Measurements from ENCODE around the gene CUEDC1. TPM values are rescaled to one million over a fixed set of nuclear protein-coding genes. Genes with fewer than 3 reads are reported as not detected.

The CUEDC1 gene
- total and polyA plus RNA-seq, 2 of the 13 experiments (the other 11 are each of a cell fraction or from before 2014, with no cell fraction given) = 7.4 to 12.9 TPM

- no peak for TF ChIP-seq SOX6 (IDR thresholded peaks at IDR 0.05)
- TF ChIP-seq SOX6 (CRISPR knock-in tag; IDR thresholded peaks at IDR 0.05) = 0 out of 2 replicates have a peak, but pooled peaks have one; percentile 17
- TF ChIP-seq ZNF766 (CRISPR knock-in tag; IDR thresholded peaks at IDR 0.05; ENCODE audit: borderline replicate concordance) = no peak
- TF ChIP-seq HDAC2 (CRISPR knock-in tag; IDR thresholded peaks at IDR 0.05) = no peak
- TF ChIP-seq ZKSCAN8 (CRISPR knock-in tag; IDR thresholded peaks at IDR 0.05; ENCODE audit: borderline replicate concordance) = no peak
- no peak for TF ChIP-seq ATAD3A (CRISPR knock-in tag; IDR thresholded peaks at IDR 0.05)
- TF ChIP-seq MXD1 (CRISPR knock-in tag; IDR thresholded peaks at IDR 0.05) = 0 out of 2 replicates have a peak, but pooled peaks have one; percentile 30
- TF ChIP-seq ZBTB20 (CRISPR knock-in tag; IDR thresholded peaks at IDR 0.05; ENCODE audit: borderline replicate concordance, low read depth) = no peak
- TF ChIP-seq TBX2 (CRISPR knock-in tag; IDR thresholded peaks at IDR 0.05; ENCODE audit: borderline replicate concordance) = peak; percentile 34; the same call in 1 of the 2 replicates
- no peak for TF ChIP-seq ZFP36L1 (CRISPR knock-in tag; IDR thresholded peaks at IDR 0.05)
- TF ChIP-seq ZNF775 (CRISPR knock-in tag; IDR thresholded peaks at IDR 0.05; ENCODE audit: borderline replicate concordance) = no peak
- TF ChIP-seq ZFP90 (CRISPR knock-in tag; IDR thresholded peaks at IDR 0.05; ENCODE audit: borderline replicate concordance) = no peak
- no peak for TF ChIP-seq THAP9 (CRISPR knock-in tag; IDR thresholded peaks at IDR 0.05; ENCODE audit: borderline replicate concordance)
- TF ChIP-seq THAP11 (CRISPR knock-in tag; IDR thresholded peaks at IDR 0.05) = no peak
- TF ChIP-seq TFE3 (CRISPR knock-in tag; IDR thresholded peaks at IDR 0.05) = no peak
- no peak for TF ChIP-seq ZNF350 (CRISPR knock-in tag; IDR thresholded peaks at IDR 0.05; ENCODE audit: borderline replicate concordance, low read depth)
- TF ChIP-seq LRRFIP1 (CRISPR knock-in tag; conservative IDR thresholded peaks at IDR 0.05) = no peak
- TF ChIP-seq GPBP1L1 (CRISPR knock-in tag; IDR thresholded peaks at IDR 0.05) = no peak
Measured at GRCh38 chr17:57898487-57899311, 56.5 kb downstream of the CUEDC1 start (continued).

All from HepG2 (cell line).